HG02759 (cell line): Measurements from ENCODE around the gene ITGA2.

ENCODE experiments used
- ATAC-seq: cut with Tn5 transposase; IDR thresholded peaks from one replicate; pipeline ENCODE4 v1.9.1; 2021; ENCODE audit warnings: mild to moderate bottlenecking, moderate library complexity; ENCODE audit not compliant: unreplicated experiment

Gene ITGA2

DNA sequence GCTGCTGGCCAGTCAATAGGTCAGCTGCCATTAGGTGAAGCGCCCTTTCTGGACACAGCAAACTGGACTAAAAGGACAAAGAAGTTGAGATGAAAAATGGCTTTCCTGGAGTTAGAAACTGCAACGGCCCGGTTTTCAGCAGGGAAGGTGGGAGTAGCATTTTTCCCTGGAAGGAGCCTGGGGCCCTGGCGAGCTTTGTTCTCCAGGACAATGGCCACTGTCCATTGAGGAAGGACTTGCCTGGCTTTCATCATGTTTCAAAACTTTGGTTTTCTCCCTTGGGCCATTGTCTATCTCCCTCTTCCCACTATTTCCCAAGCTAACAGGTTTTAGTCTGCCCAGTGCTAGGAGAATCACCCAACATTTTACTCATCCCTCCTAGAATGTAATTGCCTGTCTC, 64.2 kb downstream of the ITGA2 start:
- ATAC-seq: no peak

DNA sequence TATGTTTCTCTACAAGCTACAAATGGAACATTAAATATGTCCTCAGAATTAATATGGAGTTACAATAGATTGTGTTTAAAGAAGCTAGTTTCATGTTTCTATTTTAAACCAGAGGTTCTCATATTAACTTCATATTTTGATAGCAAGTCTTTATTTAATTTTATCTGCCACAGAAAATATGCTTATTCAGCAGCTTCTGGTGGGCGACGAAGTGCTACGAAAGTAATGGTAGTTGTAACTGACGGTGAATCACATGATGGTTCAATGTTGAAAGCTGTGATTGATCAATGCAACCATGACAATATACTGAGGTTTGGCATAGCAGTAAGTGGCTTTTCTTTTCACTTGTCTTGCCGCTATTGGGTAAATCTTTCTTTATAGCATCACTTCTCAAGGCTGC, 66.2 kb downstream of the ITGA2 start:
- no peak for ATAC-seq

DNA sequence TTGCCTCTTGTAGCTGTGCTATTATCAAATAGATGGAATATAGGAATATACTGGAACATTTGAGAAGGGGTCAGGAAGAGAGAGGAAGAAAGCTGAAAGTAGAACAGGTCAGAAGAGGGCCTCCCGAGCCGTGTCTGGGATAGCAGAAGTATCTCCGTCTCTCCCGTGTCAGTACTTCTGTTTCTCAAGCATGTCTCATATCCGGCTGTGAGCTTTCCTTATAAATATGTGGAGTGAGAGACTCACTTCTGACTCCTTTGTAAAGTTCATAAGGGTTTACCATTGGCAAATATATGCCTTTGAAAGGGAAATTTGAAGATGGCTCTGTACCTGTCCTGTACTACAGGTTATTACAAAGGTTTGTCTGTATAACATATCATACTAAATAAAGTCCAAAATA, 70.1 kb downstream of the ITGA2 start:
- no peak for ATAC-seq

DNA sequence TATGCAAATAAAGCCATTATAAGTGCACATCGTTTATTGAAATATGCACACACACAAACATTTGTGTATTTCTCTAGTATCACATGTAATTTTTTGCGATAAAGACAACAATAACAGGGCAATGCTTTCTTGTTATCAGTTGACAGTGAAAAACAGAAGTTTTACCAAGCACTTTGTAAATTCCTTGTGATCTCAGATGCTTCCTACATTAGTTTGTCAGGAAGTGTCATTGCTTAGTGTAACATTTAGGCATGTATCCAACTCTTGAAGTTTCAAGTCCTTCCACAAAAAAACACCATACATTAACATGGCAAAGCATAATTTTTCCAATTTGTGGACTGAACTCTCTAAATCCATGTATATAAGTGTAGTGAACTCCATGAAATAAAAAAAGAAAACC, 74.0 kb downstream of the ITGA2 start:
- ATAC-seq: no peak

DNA sequence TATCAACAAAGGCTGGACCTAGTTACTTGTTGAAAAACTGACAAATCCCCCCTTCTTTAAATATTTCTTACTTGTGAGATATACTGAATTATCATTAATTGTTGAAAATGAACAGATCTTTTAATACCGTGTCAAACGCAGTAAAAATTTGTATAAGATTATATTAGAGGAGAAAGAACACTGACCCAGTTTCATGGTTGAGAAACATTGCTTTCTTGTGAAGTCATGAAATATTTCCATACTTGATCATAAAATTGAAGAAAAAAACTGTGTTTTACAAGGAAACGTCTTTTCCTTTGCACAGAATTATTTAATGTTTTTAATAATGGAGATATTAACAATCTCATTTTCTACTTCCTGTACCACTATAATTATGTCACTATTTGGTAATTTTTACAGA, 74.6 kb downstream of the ITGA2 start:
- ATAC-seq: no peak

DNA sequence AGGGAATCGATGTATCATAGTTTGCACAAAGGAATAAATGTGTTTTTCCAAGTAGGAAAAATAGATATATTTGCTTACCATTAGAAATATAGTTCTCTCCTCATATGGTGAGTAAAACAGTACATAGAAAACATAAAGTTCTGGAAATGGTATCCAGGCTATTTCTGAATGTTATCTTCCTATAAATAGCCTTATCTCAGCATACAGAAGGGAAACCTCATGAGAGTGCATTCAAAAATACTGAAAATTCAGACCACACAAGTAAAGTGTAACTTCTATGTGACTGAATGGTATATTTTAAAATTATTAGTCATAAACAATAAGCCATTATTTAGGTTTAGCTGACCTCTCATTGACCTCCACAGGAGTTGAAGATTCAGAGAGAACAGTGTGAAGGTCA, 76.9 kb downstream of the ITGA2 start:
- ATAC-seq: no peak

DNA sequence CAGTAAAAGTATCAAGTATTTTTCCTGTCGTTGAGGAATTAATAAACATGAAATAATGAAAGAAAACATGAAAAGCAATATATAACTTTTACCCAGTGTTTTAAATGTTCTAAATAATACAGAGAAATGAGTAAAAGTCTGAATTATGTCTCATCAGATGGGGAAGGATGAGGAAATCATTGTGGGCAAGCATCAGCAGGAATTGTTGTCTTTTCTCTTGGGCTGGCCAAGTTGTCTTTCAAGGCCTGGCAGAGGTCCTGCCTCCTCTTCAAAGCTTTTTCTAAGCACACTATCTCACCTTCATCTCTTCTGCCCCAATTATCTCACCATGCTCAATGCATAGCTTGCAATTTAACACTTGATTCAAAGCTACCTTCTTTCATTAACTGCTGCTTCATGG, 78.5 kb downstream of the ITGA2 start:
- ATAC-seq: no peak

DNA sequence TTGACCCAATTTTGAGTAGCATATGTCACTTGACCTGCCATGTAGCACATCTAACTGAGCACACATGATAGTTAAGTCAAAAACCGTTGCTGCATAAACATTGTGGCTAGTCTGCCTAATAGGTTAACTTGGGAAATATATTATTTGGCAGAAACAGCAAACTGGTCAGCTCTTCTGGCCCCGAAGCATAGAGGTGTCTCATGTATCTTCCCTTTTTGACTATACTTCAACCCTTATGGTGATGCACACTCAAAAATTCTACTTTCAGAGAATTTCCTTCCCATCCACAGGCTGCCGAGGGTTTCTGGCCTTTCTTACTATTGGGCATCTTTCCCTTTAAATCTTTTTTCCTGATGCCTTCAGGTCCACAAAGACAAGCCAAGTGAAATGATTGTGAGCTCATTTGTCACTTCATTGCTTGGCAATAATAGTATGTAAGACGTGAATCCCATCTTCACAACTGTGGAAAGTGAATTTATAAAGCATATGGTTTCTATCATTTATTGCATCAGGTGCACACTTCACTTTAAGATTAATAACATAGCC, 79.2 kb downstream of the ITGA2 start:
- ATAC-seq: no peak

DNA sequence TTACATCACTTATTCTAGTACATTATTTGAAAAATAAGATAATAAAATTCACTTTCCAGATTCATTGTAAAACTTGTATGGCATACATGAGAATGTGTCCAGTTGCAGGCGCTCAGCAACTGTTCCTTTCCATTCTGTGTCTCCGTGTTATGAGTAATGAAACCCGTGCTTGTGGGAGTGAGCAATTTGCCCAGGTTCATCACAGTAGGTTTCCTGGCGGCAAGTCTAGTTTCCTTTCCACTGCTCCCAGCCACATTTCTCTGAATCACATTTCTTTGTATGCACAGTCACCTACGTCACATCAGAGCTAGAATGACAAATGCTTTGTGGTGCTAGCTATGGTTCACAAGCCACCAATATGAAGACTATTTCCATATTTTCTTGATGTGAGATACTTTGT, 80.5 kb downstream of the ITGA2 start:
- no peak for ATAC-seq

DNA sequence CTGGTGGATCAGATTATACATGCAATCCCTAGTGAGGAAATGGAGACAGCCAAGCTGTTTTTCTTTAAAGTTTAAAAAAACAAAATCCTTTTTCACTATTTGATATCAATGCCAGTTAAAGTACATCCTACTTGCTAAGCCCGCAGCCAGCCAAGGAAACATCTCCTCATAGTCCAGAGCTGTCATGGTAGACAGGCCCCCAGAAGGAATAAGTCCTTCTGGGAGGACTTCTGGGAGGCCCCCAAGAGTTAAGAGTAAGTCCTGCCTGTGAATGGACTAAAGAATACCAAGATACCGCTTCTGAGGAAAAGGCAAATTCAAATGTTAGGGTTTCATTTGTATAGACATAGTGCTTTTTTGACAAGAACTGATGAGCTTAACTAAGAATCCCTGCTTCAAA, 82.1 kb downstream of the ITGA2 start:
- ATAC-seq: no peak

DNA sequence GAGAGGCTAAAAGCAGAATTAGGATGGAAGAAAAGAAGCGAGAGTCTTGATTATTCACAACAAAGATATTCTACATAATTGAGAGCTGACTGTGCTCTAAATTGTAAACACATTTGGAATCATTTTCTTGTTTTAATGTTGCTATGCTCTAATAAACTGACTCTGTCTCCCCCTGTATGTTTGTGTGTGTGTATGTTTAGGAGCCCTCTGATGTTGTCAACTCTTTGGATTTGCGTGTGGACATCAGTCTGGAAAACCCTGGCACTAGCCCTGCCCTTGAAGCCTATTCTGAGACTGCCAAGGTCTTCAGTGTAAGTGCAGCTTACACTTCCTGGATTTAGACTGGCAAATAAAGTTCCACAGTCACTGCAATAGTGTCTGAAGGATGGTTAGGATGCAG, 82.6 kb downstream of the ITGA2 start:
- ATAC-seq: no peak

DNA sequence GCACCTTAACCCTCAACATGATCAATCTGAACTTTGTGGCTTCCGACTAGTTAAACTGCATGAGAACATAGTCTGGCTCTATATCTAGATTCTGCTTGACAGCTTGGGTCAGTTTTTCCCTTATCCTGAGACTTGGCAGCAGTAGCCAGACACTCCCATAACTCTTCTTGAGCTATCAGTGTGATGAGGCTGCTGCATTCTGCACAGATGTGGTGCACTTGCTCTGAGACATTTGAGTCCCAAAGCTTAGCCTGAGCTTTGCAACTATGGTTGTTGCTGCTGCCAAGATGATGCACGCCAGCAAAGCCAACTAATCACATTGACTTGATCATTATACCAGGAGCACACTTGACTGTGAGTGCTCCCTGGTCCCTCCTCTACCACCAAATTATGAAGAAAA, 84.2 kb downstream of the ITGA2 start:
- ATAC-seq: no peak

DNA sequence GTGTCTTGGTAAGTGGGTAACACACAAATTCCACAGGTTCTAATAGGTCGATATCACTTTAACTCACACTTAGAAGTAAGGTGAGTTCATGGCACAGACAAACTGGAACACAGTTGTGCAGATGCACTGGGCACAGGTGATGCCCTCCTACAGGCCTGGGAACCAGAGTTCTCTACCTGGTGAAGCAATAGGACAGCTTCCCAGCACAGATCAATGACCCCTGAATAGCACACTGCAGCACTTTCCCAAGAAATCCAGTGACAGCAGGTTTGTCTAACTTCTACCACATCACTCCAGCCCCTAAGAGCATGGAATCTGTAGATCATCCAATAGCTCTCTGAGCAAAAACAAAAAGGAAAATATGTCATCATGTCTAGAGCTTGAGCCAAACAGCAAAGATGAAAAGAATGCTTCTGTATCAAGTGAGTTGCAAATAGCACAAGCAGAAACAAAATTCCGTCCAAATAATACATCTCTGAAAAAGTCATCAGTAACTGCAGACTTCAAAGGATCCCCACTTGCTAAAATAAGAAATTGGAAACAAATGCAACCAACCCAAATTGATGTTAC, 86.9 kb downstream of the ITGA2 start:
- ATAC-seq: no peak

DNA sequence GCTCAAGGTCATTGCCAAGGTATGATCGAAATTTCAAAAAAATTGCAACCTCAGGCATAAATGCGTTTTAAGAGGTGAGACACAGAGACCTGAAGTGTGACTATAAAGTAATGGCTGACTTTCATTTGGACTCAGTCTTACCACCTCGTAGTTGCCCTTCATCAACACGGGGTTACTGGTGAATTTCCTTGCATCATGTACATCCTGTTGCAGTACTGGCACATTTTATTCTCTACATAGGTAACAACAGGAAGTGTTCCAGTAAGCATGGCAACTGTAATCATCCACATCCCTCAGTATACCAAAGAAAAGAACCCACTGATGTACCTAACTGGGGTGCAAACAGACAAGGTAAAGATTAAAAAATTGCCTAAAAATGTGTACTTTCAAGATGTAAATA, 91.1 kb downstream of the ITGA2 start:
- no peak for ATAC-seq

DNA sequence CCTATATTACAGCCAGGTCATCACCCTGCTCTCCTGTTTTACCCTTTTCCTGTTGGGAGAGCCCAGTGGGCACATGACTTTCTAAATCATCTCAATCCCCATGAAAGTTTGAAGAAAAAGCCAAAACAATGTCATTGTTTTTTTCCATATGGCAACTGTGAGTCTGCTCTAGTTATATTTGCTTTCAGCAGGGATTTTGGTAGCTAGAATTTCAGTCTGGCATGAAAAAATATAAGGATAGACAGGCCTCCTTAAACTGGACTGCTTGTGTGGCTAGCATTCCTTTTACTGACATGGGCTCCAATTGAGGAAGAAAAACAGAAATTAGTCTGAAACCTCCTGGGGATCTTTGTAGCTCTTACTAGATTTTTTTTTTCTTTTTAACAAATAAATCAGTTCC, 94.8 kb downstream of the ITGA2 start:
- ATAC-seq: no peak

DNA sequence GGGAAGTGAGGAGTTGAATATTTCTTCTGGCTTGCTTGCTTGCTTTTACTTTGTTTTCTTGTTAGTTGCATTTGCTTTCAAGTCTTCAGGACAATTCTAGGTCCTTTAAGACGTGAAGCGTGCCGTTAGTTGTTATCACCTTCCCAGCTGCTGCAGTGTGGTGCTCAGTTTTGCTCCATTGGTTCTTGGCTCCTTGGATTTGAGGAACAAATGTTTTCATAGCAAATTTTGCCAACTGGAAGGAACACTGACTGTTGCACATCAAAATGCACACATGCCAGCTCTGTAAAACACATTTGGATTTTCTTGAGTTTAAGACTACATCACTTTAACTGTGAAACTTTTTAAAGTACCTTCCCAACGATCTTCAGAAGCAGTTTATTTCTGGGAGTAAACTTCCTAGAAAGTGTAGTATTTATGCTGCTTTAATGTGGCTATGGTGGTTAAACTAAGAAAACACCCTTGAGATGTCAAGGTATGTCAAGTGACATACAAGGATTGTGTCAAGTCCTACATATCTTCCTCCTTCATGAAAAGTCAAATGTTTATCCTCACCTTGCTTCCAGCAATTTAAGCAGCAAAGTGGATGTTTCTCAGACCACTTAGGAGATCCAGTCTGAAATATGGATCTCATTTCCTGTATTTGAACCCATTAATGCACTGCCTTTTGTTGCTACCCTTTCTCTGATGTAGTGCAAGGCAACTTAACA, 95.5 kb downstream of the ITGA2 start:
- ATAC-seq: no peak

DNA sequence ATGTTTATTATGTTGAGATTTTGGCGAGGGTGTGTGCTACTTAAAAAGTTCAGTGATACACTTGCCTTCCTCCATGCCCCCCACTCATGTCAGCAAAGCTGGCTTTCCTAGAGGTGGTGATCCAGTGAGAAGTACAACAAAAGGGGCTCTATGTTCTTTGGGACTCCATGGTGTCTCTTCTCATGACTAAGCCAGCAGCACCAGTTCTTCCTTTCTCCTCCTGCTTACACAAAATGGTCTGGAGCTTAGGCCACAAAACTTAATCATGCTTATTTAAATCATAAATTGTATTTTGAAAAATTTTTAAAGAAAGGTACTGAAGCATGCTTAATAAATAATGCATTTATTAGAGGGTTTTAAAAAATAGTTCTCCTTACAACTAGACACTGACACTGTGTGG, 98.0 kb downstream of the ITGA2 start:
- no peak for ATAC-seq

DNA sequence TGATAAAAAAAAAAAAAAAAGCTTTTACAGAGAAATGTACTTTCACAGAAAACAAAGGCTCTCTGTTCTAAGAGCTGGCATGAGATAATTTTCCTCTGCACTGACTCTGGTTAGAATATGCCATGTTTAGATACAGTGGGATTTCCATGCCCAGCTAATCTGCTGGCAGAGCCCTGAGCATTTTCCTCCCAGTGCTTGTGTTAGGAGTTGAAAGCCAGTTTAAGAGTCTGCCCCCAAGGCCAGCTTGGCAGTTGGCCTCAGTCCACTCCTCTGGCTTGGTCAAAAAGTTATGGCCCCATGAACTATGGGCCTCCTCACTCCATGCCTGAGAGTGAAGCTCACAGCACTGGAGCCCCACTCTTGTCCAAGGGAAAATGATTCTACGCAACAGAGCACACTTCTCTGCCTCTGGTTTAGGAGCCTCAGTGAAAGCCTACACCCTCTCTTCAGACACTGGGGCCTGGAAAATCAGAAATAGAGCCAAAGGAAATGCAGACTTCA, 98.5 kb downstream of the ITGA2 start:
- no peak for ATAC-seq

DNA sequence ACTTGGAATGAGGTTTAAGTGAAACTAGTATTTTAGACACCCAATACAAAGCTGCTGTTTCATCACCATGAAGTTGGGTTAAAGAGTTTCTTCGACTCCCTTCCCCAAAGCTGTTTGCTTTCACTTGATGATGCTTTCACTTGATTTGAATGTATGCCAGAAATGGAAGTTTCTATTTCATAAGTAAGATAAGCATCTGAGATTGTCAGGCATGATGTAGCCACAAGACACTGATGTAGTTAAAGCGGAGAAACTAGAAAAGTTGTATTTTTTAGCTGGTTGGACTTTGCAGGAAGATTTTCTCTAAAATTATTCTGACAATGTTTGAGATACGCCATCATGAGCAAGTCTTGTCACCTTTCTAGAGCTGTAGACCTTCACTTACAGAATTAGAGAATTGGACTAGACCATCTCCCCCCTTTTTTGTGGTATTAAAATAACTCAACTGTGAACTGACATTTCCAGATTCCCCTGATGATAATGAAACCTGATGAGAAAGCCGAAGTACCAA, 100.4 kb downstream of the ITGA2 start:
- peak; percentile 68 for ATAC-seq

DNA sequence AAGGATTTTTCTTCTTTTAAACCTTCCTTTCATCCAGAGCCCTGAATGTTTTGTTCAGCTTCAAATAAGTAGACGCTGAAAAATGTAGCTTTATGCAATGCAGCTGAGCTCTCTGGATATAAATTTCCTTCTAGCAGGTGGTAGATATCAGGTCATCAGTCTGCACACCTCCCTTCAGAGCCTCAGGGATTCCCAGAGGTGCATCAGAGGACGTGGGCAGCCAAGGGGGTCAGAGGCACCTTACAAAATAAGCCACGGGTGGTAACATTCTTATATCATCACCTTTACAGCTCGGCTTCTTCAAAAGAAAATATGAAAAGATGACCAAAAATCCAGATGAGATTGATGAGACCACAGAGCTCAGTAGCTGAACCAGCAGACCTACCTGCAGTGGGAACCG, 101.1 kb downstream of the ITGA2 start:
- no peak for ATAC-seq

DNA sequence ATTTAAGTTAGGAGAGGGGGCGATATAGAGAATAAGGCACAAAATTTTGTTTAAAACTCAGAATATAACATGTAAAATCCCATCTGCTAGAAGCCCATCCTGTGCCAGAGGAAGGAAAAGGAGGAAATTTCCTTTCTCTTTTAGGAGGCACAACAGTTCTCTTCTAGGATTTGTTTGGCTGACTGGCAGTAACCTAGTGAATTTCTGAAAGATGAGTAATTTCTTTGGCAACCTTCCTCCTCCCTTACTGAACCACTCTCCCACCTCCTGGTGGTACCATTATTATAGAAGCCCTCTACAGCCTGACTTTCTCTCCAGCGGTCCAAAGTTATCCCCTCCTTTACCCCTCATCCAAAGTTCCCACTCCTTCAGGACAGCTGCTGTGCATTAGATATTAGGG, 102.1 kb downstream of the ITGA2 start:
- no peak for ATAC-seq

DNA sequence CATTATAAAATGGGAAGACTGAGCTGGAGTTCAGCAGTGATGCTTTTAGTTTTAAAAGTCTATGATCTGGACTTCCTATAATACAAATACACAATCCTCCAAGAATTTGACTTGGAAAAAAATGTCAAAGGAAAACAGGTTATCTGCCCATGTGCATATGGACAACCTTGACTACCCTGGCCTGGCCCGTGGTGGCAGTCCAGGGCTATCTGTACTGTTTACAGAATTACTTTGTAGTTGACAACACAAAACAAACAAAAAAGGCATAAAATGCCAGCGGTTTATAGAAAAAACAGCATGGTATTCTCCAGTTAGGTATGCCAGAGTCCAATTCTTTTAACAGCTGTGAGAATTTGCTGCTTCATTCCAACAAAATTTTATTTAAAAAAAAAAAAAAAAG, 103.1 kb downstream of the ITGA2 start:
- no peak for ATAC-seq
